Activated CD8-positive, alpha-beta memory T cell treated with anti-CD3 and anti-CD28 coated beads for 24 hours (primary cell): ENCODE measurements around the gene PRKCZ.
"Not testable (repeated sequence)": the region's sequence is repeated elsewhere in the genome, so short reads cannot be mapped to it uniquely, and the experiment has no call there.

Experiments
- DNase-seq: peaks from one replicate; pipeline ENCODE4 v3.0.0-alpha.2; 2020

The PRKCZ gene

DNA sequence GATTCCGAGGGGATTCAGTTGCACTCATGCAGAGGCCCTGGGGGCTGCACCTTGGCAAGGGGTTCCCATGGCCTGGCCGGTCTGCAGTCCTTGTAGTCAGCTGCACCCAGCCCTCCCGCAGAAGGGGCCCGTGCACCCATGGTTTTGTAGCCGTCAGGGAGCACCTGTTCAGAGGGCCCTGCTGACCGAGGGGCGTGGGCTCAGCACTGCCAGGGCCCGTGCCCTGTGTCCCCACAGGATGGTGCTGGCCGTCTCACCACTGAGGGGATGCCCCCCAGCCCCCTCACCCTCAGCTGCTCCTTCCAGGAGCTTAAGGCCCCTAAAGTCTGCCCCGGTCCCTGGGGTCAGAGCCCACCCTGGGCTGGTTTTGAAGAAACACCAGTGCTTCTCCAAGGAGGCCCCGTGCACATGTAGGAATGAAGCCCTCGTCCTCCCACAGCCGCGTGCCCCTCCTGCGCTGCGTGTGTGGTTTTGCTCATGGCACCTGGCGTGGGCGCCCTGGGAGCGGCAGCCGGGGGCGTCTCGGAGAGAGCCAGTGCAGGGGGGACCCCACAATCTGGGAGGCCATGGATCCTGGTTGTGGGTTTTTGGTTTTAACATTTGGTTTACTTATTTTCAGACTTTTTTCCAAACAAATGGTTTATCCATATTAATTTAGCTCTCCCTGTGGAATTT, 40.1 kb downstream of the PRKCZ start:
- no peak for DNase-seq

DNA sequence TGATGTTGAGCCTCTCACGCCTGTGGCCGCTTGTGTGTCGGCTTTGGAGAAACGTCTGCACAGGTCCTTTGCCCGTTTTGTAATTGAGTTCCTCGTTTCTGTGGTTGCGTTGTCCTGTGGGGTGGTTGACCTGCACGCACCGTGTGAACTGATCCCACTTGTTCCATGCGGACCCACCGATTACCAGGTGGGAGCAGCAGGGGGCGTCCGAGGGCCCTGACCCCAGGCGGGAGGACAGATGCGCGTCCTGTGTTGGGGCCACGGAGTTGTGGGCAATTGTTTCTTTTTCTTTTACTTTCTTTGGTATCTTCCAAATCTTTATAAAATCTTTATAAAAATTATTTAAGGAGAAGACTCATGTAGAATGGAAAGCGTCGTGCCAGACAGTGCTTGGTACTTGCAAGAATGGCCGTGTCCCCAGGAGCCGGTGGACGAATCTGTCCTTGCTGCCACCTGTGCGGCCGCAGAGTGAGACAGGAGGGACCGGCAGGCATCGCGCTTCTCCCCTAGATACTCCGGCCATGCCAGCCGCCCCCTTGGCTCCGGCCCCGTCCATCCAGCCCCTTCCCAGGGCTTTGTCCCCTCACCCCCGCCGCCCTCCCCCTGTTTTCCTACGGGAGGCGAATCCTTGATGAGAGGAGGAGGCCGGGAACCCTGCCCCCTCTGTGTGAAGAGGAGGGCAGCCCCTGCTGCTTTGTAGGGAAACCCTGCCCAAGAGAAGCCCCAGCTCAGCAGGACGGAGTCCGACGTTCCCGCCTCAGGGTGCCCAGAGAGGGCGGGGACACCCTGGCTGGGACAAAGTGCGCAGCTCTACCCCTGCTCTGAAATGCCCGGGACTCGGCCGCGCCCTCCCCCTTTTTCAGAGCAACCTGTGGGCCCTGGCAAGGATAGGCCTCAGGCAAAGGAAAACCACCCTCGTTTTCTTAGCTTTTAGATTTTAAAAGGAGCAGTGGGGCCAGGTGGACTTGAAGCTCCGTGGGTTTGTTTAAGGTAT, 41.7 kb downstream of the PRKCZ start:
- peak; percentile 79 for DNase-seq

- DNase-seq: no peak
Measured at GRCh38 chr1:2093055-2093454, 42.8 kb downstream of the PRKCZ start.

- DNase-seq: no peak
Measured at GRCh38 chr1:2093636-2094035, 43.4 kb downstream of the PRKCZ start.

- DNase-seq: not testable (repeated sequence)
Measured at GRCh38 chr1:2094269-2095158, 44.3 kb downstream of the PRKCZ start.

DNA sequence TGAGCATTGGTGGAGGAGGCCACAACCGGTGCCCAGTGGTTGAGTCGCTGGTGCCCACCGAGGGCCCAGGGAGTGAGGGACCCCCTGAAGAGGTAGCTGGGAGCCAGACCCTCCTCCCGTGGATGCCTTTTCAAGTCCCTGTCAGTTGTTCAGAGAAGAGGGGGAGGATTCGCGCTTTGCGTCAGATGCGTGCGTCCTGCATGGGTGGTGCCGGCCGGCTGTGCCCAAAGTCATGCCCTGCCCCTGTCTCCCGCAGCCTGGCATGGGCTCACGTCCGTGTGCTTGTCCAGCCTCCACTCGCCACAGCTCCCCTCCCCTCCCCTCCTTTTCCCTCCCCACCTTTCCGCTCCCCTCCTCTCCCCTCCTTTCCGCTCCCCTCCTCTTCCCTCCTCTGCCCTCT, 45.2 kb downstream of the PRKCZ start:
- DNase-seq: no peak

GRCh38 chr1:2095981-2096736, 45.9 kb downstream of the PRKCZ start:
- no peak for DNase-seq

GRCh38 chr1:2097386-2098300, 47.4 kb downstream of the PRKCZ start:
- DNase-seq: no peak

GRCh38 chr1:2098301-2098698, 48.1 kb downstream of the PRKCZ start:
- no peak for DNase-seq

- DNase-seq: no peak
Measured at GRCh38 chr1:2098839-2099785, 48.9 kb downstream of the PRKCZ start.

- no peak for DNase-seq
Measured at GRCh38 chr1:2099886-2100779, 49.9 kb downstream of the PRKCZ start.

GRCh38 chr1:2100780-2101108, 50.5 kb downstream of the PRKCZ start:
- no peak for DNase-seq

DNA sequence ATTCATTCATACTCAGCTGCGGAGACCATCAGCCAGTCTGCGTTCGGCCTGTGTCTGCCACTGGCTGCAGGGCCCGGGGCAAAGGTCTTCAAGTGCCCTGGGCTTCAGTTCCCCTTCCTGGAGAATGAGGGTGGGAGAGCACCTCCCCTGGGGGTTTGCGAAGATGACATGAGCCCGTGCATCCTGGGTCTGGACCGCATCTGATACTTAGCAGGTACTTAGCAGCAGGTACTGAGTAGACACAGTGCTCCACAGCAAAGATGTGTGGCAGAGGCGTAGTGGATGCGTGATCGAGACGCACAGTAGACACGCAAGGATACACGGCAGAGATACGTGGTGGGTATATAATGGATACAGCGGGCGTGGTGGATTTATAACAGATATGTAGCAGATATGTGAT, 51.3 kb downstream of the PRKCZ start:
- DNase-seq: no peak

DNA sequence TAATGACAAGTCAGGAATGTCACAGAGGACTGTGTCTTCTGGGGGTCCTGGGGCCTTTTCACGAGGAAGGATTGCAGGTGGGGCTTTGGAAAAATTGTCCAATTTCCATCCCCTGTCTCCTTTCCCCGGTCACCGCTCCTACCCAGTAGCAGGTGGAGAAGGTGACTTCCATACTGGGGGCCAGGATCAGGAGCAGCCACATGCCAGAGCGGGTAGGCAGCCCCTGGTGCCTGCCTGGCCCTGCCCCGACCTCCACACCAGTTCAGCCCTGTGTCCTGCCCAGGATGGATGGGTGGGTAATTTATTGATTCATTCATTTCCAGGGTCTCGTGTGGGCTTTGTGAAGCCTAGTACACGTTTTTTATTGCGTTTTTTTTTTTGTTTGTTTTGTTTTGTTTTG, 51.7 kb downstream of the PRKCZ start:
- no peak for DNase-seq

DNA sequence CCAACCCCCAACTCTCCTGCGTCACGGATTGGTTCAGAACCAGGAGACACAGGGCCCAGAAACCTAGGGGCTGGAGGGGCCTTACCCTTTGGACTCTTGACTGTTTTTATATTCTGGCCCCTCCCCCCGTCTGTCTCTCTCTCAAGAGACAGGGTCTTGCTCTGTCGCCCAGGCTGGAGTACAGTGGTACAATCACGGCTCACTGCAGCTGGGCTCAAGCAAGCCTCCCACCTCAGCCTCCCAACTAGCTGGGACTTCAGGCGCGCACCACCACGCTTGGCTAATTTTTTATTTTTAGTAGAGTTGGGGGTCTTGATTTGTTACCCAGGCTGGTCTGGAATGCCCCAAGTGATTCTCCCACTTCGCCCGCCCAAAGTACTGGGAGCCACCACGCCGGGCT, 52.5 kb downstream of the PRKCZ start:
- no peak for DNase-seq

- no peak for DNase-seq
Measured at GRCh38 chr1:2103266-2103900, 53.2 kb downstream of the PRKCZ start.

DNA sequence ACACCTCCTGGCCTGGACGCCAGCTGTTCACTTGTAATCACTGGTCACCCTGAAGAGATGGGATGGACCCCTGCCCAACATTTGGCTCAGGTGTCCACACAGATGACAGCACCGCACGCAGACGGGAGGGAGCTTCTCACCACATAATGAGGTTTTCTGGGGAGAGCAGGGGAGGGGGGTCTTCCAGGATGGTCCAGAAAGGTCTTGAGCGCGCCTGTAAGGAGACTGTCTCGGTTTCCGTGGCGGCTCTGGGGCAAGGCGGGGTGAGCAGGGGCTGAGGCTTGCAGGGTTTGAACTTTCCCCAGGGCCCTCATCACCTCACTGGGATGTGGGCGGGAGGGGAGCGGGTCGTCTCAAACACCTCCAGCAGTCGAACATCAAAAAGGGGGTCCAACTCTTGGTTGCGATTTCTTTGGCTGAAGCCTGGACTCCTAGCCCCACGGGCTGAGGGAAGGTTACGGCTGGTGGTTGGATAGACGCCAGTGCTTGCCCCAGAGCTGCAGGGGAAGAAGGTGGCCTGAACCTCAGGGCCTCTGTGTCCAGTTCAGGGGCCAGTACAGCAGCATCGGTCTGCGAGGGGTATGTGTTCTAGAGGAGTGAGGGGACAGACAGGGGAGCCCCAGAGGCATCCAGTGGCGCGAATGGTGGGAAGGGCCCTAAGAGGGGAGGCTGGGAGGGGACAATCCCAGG, 53.8 kb downstream of the PRKCZ start:
- DNase-seq: no peak
